Measurements from ENCODE around the gene TMC2.
"Not testable (repeated sequence)": the region's sequence is repeated elsewhere in the genome, so short reads cannot be mapped to it uniquely, and the experiment has no call there.

TMC2 gene

DNA sequence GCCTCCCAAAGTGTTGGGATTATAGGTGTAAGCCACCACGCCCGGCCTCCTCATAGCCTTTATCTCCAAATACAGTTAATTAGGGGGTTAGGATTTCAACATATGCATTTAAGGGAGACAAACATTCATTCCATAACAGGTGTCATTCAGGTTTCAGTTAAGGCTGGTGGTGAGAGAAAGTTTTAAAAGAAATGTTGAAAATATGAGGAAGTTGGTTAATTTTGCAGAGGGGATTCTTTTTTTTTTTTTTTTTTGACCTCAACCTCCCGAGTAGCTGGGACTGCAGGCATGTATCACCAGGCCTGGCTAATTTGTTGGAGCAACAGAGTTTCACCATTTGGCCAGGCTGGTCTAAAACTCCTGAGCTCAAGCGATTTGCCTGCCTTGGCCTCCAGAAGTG lies 143.7 kb downstream of the TMC2 start:
- no peak for DNase-seq

DNA sequence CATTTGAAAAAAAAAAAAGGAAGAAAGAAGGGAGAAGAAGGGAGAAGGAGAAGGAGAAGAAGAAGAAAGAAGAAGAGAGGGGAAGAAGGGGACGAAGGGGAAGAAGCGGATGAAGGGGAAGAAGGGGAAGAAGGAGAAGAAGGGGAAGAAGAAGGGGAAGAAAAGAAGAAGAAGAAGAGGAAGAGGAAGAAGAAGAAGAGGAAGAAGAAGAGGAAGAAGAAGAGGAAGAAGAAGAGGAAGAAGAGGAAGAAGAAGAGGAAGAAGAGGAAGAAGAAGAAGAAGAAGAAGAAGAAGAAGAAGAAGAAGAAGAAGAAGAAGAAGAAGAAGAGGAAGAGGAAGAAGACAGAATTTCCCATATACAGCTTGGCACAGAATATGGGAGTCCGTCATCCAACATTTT lies 145.7 kb downstream of the TMC2 start:
- DNase-seq = not testable (repeated sequence)

DNA sequence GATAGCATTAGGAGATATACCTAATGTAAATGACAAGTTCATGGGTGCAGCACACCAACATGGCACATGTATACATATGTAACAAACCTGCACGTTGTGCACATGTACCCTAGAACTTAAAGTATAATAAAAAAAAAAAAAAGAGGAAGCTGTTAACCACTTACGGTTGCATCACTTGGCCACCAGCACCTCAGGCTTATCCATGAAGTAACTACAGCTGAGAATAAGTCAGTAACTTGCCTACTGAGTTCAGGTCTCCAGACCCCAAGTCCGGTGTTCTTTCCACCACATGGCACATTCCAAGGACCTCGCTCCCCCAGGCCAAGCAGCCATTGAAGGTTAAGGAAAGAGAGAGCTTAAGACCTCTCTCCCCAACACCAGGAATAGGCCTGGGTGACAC lies 148.4 kb downstream of the TMC2 start:
- DNase-seq = not testable (repeated sequence)

DNA sequence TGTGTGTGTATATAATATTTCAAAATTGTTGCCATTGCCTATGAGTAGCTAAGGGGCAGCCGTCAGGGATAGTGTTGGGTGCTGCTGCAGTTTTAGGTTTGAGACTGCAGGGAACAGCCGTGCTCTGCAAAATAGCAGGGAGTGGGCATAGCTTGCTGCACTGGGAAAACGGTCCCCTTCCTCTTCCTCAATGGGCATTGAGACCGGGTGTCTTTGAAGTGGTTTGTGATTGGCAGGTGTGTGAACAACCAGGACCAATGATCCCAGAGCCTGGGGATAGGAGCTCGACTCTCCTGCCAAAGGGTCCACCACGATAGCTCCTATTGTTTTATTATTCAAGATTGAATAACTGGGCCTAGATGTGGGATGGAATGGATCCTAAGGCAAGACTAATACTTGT lies 151.1 kb downstream of the TMC2 start:
- DNase-seq = no peak

DNA sequence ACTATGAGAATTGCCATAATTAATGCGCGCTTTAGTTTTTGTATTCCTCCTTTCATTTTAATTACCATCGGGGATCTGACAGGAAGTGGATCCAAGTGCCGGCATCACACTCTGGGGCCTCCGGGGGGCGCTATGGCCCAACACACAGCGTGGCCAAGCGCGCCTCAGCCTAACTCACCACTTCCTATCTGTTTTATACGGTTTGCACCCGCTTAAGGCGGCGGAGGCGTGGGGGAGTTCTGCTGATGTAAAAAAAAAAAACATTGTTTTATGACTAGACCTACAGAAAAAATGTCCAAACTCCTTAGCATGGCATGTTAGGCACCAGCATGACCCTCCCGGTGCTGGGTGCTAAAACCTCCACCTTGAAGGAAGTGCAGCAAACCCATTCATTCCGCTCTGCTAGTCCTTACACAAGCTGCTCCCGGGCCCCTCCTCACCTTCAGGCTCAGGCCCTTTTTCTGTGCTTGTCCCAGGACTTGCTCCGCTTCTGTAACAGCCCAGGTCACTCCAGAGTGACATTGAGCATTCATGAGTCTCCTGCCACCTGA lies 151.7 kb downstream of the TMC2 start:
- peak; percentile 71 for DNase-seq

DNA sequence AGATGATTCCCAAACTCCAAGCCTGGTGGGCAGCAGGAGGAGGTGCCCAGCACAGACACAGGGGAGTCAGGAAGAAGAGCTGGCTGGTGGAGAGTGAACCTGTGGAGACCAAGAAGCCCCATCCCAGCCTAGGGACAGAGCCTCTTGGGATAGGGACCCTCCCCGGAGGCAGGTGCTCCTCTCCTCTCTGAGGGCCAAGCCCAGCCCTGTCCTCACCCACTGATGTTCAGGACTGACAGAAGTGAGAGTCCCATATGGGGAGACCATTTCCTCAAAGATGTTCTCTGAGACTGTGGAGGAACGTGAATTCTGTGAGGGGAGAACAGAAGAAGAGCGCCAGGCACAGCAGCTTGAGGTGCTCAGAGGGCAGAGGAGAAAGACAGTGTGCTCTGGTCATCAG lies 153.8 kb downstream of the TMC2 start:
- DNase-seq = no peak

DNA sequence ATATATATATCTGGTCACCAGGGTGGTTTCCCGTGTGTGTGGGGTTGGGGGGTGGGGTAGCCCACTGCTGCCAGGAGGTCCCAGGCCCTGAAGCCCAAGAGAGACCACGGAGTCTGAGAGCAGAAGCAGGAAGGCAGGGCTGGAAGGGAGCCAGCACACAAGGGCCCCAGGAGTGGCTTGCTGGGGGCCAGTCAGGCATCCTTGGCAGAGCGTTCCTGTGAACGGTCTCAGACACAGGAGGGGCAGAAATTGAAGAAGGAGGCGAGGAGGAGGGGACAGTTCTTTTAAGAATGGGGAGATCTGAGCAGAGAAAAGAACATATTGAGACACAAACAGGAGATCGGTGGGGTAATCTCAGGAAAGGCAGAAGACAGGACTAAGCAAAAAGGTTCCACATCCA lies 154.3 kb downstream of the TMC2 start:
- no peak for DNase-seq

DNA sequence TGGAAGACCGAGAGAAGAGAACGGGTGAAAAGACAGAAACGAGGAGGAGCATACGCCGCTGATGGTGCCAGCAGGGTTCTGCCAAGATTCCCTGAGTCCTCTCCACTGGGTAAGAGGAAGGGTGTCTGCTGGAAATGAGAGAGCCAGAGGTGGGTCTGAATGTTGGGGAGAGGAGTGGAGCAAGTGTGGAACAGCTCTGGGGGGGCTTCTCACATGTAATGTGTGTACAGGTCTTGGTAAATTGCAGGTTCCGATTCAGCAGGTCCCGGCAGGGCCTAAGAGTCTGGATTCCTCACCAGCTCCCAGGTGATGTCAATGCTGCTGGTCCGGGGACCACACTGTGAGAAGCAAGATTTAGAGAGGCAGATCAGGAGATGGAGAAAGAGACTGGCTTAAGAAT lies 154.8 kb downstream of the TMC2 start:
- no peak for DNase-seq
